ENCODE data around the gene KRTAP4-2. TPM values are rescaled to one million over a fixed set of nuclear protein-coding genes. Genes with fewer than 3 reads are reported as not detected.

KRTAP4-2 gene
- total and polyA plus RNA-seq, 2 donors (not counting 3 experiments of a cell fraction or from before 2014, with no cell fraction given) = not detected

DNA sequence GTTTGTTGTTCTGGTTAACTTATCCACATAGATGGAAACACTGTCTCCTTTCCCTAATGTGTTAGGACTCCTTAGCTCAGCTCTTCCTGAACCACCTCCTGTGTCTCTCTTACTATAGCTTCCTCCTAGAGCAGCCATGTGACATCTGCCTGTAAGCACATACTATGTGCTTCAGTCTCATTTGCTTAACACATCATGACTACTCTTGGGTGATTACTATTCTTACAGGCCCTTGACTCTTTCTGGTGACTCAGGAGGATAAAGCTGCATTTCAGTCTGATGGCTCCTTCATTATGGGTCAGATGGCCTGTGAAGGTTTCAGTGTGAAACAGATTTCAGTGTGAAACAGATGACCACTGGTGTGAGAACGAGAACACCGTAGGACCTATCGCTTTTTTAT is 320 bp upstream of the KRTAP4-2 start:
- ChIA-PET CTCF (interaction anchor here (1.0 kb wide), 1 partner anchor 321 kb away, joined by 3 read pairs; no protein-coding TSS in a partner anchor), POLR2A (no interaction called here)
- DNase-seq (ENCODE audit: low read depth, low spot score) (no peak), FAIRE-seq (no peak)
- TF ChIP-seq POLR2AphosphoS5 (IDR thresholded peaks at IDR 0.05; ENCODE audit: insufficient read depth, low read depth, low read length) (no peak), FOS (IDR thresholded peaks at IDR 0.05; ENCODE audit: borderline replicate concordance, insufficient read depth, low read length) (no peak), EZH2 (IDR thresholded peaks at IDR 0.05; ENCODE audit: borderline replicate concordance, low read depth, low read length, severe bottlenecking) (no peak), CTCF (IDR thresholded peaks at IDR 0.05; ENCODE audit: extremely low read depth in 1 of 2, insufficient read depth in 1 of 2, low read depth in 1 of 2, low read length in 2 of 2) (no peak), POLR2A (IDR thresholded peaks at IDR 0.05; ENCODE audit: low read depth, low read length) (no peak), GATA2 (IDR thresholded peaks at IDR 0.05; ENCODE audit: insufficient read depth, insufficient read length, low read depth, low read length) (no peak), MYC (IDR thresholded peaks at IDR 0.05; ENCODE audit: low read depth, low read length) (no peak), JUN (IDR thresholded peaks at IDR 0.05; ENCODE audit: borderline replicate concordance, insufficient read depth, insufficient read length, low read depth) (no peak)
- TF ChIP-seq, protein P1, sequence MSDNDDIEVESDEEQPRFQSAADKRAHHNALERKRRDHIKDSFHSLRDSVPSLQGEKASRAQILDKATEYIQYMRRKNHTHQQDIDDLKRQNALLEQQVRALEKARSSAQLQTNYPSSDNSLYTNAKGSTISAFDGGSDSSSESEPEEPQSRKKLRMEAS (IDR thresholded peaks at IDR 0.05; ENCODE audit: insufficient read depth, insufficient read length) = no peak
- dilution Hi-C loops (cut with MboI; ENCODE audit: extremely low pct_ligation_motif_present, low sequenced_read_pairs) = no loop called here
- Histone ChIP-seq H3K4me1 (ENCODE audit: control insufficient read depth, extremely low read depth, insufficient read depth, low read length) (no peaks in the 10 kb centered on the region), H3K4me2 (ENCODE audit: insufficient read depth, low read length) (no peak overlapping the region), H3K9me1 (replicated peaks; ENCODE audit: control insufficient read depth, extremely low read depth, insufficient read depth, low read length) (no peaks in the 10 kb centered on the region), H3K79me2 (ENCODE audit: control insufficient read depth, insufficient read depth, low read length) (no peaks in the 10 kb centered on the region), H3K4me3 (replicated peaks in 1 of 3; ENCODE audit: insufficient read depth in 1 of 3, low read depth in 1 of 3, low read length in 3 of 3) (no peak overlapping the region), H3K36me3 (ENCODE audit: control insufficient read depth in 2 of 2, extremely low read depth in 1 of 2, insufficient read depth in 2 of 2, low read length in 2 of 2) (no peaks in the 10 kb centered on the region), H3K9me3 (replicated peaks; ENCODE audit: control insufficient read depth, insufficient read depth, low read length) (no peaks in the 10 kb centered on the region), H3K27me3 (ENCODE audit: control insufficient read depth in 2 of 2, insufficient read depth in 2 of 2, low read length in 2 of 2) (no peaks in the 10 kb centered on the region), H3K27ac (ENCODE audit: insufficient read depth, low read depth, low read length) (no peak overlapping the region), H3K9ac (replicated peaks; ENCODE audit: extremely low read depth, insufficient read depth, low read length) (no peak overlapping the region), H2AFZ (ENCODE audit: low read depth, low read length) (no peak overlapping the region), H4K20me1 (replicated peaks; ENCODE audit: control insufficient read depth, extremely low read depth, insufficient read depth, low read length) (no peaks in the 10 kb centered on the region)
- no TSS peak for BruUV-seq (replicated peaks)
- intact Hi-C loops (cut with micrococcal nuclease) = no loop called here
